ENCODE data around the gene RCBTB1. TPM values are rescaled to one million over a fixed set of nuclear protein-coding genes. Genes with fewer than 3 reads are reported as not detected.
"Not testable (repeated sequence)": the region's sequence is repeated elsewhere in the genome, so short reads cannot be mapped to it uniquely, and the experiment has no call there.

The RCBTB1 gene
- total and polyA plus RNA-seq, 3 experiments from 2014 or later = 7.3 to 21.2 (median 19.3) TPM

GRCh38 chr13:49610176-49610575 is 24.8 kb upstream of the RCBTB1 start:
- Mint-ChIP-seq H3K9me3 (peaks cover 0 to 3% (median 0%) of the 10 kb centered on the region in 5 donors), H3K27me3 (peaks cover 0 to 3% of the 10 kb centered on the region in 2 donors), H3K4me3 (no peak overlapping the region), H3K36me3 (peaks cover 0 to 3% (median 1%) of the 10 kb centered on the region in 3 donors), H3K27ac (no peak overlapping the region), H3K4me1 (peaks cover 2 to 4% (median 4%) of the 10 kb centered on the region in 3 donors)
- H3K27me3 ChIP-seq (ENCODE audit: insufficient read depth, low read length, poor library complexity, severe bottlenecking) = no peaks in the 10 kb centered on the region
- H3K27ac ChIP-seq (ENCODE audit: low read depth, low read length) = no peak overlapping the region
- ChIA-PET CTCF (no interaction called here), POLR2A (no interaction called here)
- H3K4me3 ChIP-seq (ENCODE audit: low read length) = no peak overlapping the region
- H3K4me1 ChIP-seq (ENCODE audit: insufficient read depth, low read length) = no peaks in the 10 kb centered on the region
- DNase-seq = no peak
- no peaks in the 10 kb centered on the region for H3K36me3 ChIP-seq (ENCODE audit: insufficient read depth, low read length)
- no peaks in the 10 kb centered on the region for H3K9me3 ChIP-seq (ENCODE audit: low read length)

GRCh38 chr13:49608651-49609331 is 23.4 kb upstream of the RCBTB1 start:
- no peak for DNase-seq
- peaks cover 0 to 3% (median 1%) of the 10 kb centered on the region in 3 donors for H3K36me3 Mint-ChIP-seq
- Histone ChIP-seq H3K27ac (ENCODE audit: low read depth, low read length) (no peak overlapping the region), H3K4me1 (ENCODE audit: insufficient read depth, low read length) (no peaks in the 10 kb centered on the region), H3K4me3 (ENCODE audit: low read length) (no peak overlapping the region), H3K9me3 (ENCODE audit: low read length) (no peaks in the 10 kb centered on the region), H3K36me3 (ENCODE audit: insufficient read depth, low read length) (no peaks in the 10 kb centered on the region), H3K27me3 (ENCODE audit: insufficient read depth, low read length, poor library complexity, severe bottlenecking) (no peaks in the 10 kb centered on the region)
- H3K9me3 Mint-ChIP-seq = peaks cover 0 to 3% (median 0%) of the 10 kb centered on the region in 5 donors
- H3K27me3 Mint-ChIP-seq = peaks cover 0 to 3% of the 10 kb centered on the region in 2 donors
- H3K4me1 Mint-ChIP-seq = peaks cover 2 to 4% (median 4%) of the 10 kb centered on the region in 3 donors
- H3K4me3 Mint-ChIP-seq = no peak overlapping the region
- peak overlapping the region in 1 of 8 donors; percentile 26 for H3K27ac Mint-ChIP-seq
- ChIA-PET POLR2A (no interaction called here), CTCF (interaction anchor here (1.0 to 7.8 kb wide), 4 partner anchors 20 to 314 kb away, joined by 3 to 67 read pairs (median 10); no protein-coding TSS in a partner anchor)

- POLR2A ChIA-PET = no interaction called here
- Histone ChIP-seq H3K27ac (ENCODE audit: low read depth, low read length) (no peak overlapping the region), H3K27me3 (ENCODE audit: insufficient read depth, low read length, poor library complexity, severe bottlenecking) (no peaks in the 10 kb centered on the region), H3K36me3 (ENCODE audit: insufficient read depth, low read length) (no peaks in the 10 kb centered on the region), H3K4me1 (ENCODE audit: insufficient read depth, low read length) (no peaks in the 10 kb centered on the region), H3K9me3 (ENCODE audit: low read length) (no peaks in the 10 kb centered on the region), H3K4me3 (ENCODE audit: low read length) (no peak overlapping the region)
- CTCF ChIA-PET = interaction anchor here (1.0 to 7.8 kb wide), 4 partner anchors 11 to 312 kb away, joined by 3 to 67 read pairs (median 10); no protein-coding TSS in a partner anchor
- Mint-ChIP-seq H3K4me1 (peaks cover 2 to 4% (median 4%) of the 10 kb centered on the region in 3 donors), H3K9me3 (peaks cover 0 to 3% (median 0%) of the 10 kb centered on the region in 5 donors), H3K36me3 (peaks cover 0 to 3% (median 1%) of the 10 kb centered on the region in 3 donors), H3K27ac (no peak overlapping the region), H3K4me3 (no peak overlapping the region), H3K27me3 (peaks cover 0 to 2% of the 10 kb centered on the region in 2 donors)
- no peak for DNase-seq
Observed at GRCh38 chr13:49607761-49608160, 22.4 kb upstream of the RCBTB1 start.

GRCh38 chr13:49606747-49607648 is 21.6 kb upstream of the RCBTB1 start:
- H3K36me3 Mint-ChIP-seq = peaks cover 0 to 3% (median 1%) of the 10 kb centered on the region in 3 donors
- peak overlapping the region; percentile 43 to 92 (median 86) for H3K4me3 Mint-ChIP-seq
- peak; percentile 65 to 86 (median 71) for DNase-seq
- Histone ChIP-seq H3K27me3 (ENCODE audit: insufficient read depth, low read length, poor library complexity, severe bottlenecking) (no peaks in the 10 kb centered on the region), H3K4me1 (ENCODE audit: insufficient read depth, low read length) (no peaks in the 10 kb centered on the region), H3K27ac (ENCODE audit: low read depth, low read length) (no peak overlapping the region), H3K36me3 (ENCODE audit: insufficient read depth, low read length) (no peaks in the 10 kb centered on the region), H3K9me3 (ENCODE audit: low read length) (no peaks in the 10 kb centered on the region), H3K4me3 (ENCODE audit: low read length) (peak overlapping the region; percentile 59)
- peaks cover 2 to 4% (median 4%) of the 10 kb centered on the region in 3 donors for H3K4me1 Mint-ChIP-seq
- H3K27ac Mint-ChIP-seq = peak overlapping the region in 6 of 8 donors; percentile 45 to 91 (median 79)
- CTCF ChIA-PET = interaction anchor here (0.6 to 7.8 kb wide), 21 partner anchors 8 to 635 kb away, joined by 3 to 67 read pairs (median 3); partner anchors contain the start of gene RCBTB1
- H3K9me3 Mint-ChIP-seq = peaks cover 0 to under 1% (median 0%) of the 10 kb centered on the region in 5 donors
- POLR2A ChIA-PET = no interaction called here
- H3K27me3 Mint-ChIP-seq = peaks cover 0 to 2% of the 10 kb centered on the region in 2 donors

GRCh38 chr13:49604570-49604969 is 19.2 kb upstream of the RCBTB1 start:
- H3K4me1 Mint-ChIP-seq = peaks cover 2 to 4% (median 4%) of the 10 kb centered on the region in 3 donors
- H3K4me3 Mint-ChIP-seq = no peak overlapping the region
- no peak for DNase-seq
- CTCF ChIA-PET = interaction anchor here (7.8 kb wide), 1 partner anchor 303 kb away, joined by 67 read pairs; no protein-coding TSS in a partner anchor
- no peak overlapping the region for H3K4me3 ChIP-seq (ENCODE audit: low read length)
- H3K4me1 ChIP-seq (ENCODE audit: insufficient read depth, low read length) = no peaks in the 10 kb centered on the region
- H3K27me3 Mint-ChIP-seq = no peaks in the 10 kb centered on the region
- no peak overlapping the region for H3K27ac ChIP-seq (ENCODE audit: low read depth, low read length)
- H3K9me3 Mint-ChIP-seq = no peaks in the 10 kb centered on the region
- H3K36me3 Mint-ChIP-seq = no peaks in the 10 kb centered on the region
- H3K36me3 ChIP-seq (ENCODE audit: insufficient read depth, low read length) = no peaks in the 10 kb centered on the region
- H3K27me3 ChIP-seq (ENCODE audit: insufficient read depth, low read length, poor library complexity, severe bottlenecking) = no peaks in the 10 kb centered on the region
- no peak overlapping the region for H3K27ac Mint-ChIP-seq
- POLR2A ChIA-PET = no interaction called here
- no peaks in the 10 kb centered on the region for H3K9me3 ChIP-seq (ENCODE audit: low read length)

- not testable (repeated sequence) for H3K4me3 Mint-ChIP-seq; DNase-seq; H3K4me1 ChIP-seq (ENCODE audit: insufficient read depth, low read length); H3K36me3 ChIP-seq (ENCODE audit: insufficient read depth, low read length); H3K9me3 ChIP-seq (ENCODE audit: low read length); H3K36me3 Mint-ChIP-seq; H3K4me1 Mint-ChIP-seq; H3K27me3 ChIP-seq (ENCODE audit: insufficient read depth, low read length, poor library complexity, severe bottlenecking); H3K27me3 Mint-ChIP-seq; H3K27ac ChIP-seq (ENCODE audit: low read depth, low read length); H3K27ac Mint-ChIP-seq; H3K9me3 Mint-ChIP-seq; H3K4me3 ChIP-seq (ENCODE audit: low read length)
- ChIA-PET CTCF (interaction anchor here (1.6 to 7.8 kb wide), 2 partner anchors 301 to 307 kb away, joined by 4 to 67 read pairs; no protein-coding TSS in a partner anchor), POLR2A (interaction anchor here (0.5 kb wide), 1 partner anchor 9 kb away, joined by 4 read pairs; no protein-coding TSS in a partner anchor)
Observed at GRCh38 chr13:49602615-49603014, 17.3 kb upstream of the RCBTB1 start.

GRCh38 chr13:49602005-49602404 is 16.6 kb upstream of the RCBTB1 start:
- H3K4me3 ChIP-seq (ENCODE audit: low read length) = no peak overlapping the region
- ChIA-PET CTCF (interaction anchor here (1.6 to 7.8 kb wide), 2 partner anchors 301 to 307 kb away, joined by 4 to 67 read pairs; no protein-coding TSS in a partner anchor), POLR2A (interaction anchor here (0.5 kb wide), 1 partner anchor 8 kb away, joined by 4 read pairs; no protein-coding TSS in a partner anchor)
- no peak overlapping the region for H3K27ac ChIP-seq (ENCODE audit: low read depth, low read length)
- Mint-ChIP-seq H3K27me3 (peaks cover 0 to 4% of the 10 kb centered on the region in 2 donors), H3K4me3 (no peak overlapping the region), H3K36me3 (peaks cover 0 to 4% (median 0%) of the 10 kb centered on the region in 3 donors), H3K4me1 (peaks cover 2 to 3% (median 2%) of the 10 kb centered on the region in 3 donors), H3K27ac (no peak overlapping the region), H3K9me3 (no peaks in the 10 kb centered on the region)
- H3K36me3 ChIP-seq (ENCODE audit: insufficient read depth, low read length) = no peaks in the 10 kb centered on the region
- H3K9me3 ChIP-seq (ENCODE audit: low read length) = no peaks in the 10 kb centered on the region
- no peak for DNase-seq
- H3K4me1 ChIP-seq (ENCODE audit: insufficient read depth, low read length) = no peaks in the 10 kb centered on the region
- no peaks in the 10 kb centered on the region for H3K27me3 ChIP-seq (ENCODE audit: insufficient read depth, low read length, poor library complexity, severe bottlenecking)

All from CD8-positive, alpha-beta memory T cell (primary cell).